ENCODE data around the gene SLC14A1. TPM values are rescaled to one million over a fixed set of nuclear protein-coding genes. Genes with fewer than 3 reads are reported as not detected.
"Not testable (repeated sequence)": the region's sequence is repeated elsewhere in the genome, so short reads cannot be mapped to it uniquely, and the experiment has no call there.

SLC14A1 gene
- total RNA-seq, 4 donors from 2014 or later = 1.2 to 15.1 (median 8.2) TPM

- TF ChIP-seq CTCF (IDR thresholded peaks at IDR 0.05) = no peak
- DNase-seq (ENCODE audit: low spot score) = no peak
- ATAC-seq (ENCODE audit: low FRiP score) = no peak
These were observed 28.7 kb downstream of the SLC14A1 start for GRCh38 chr18:45752681-45753080.

GRCh38 chr18:45753286-45753685, 29.3 kb downstream of the SLC14A1 start:
- DNase-seq (ENCODE audit: low spot score) (no peak), ATAC-seq (ENCODE audit: low FRiP score) (no peak)
- TF ChIP-seq CTCF (IDR thresholded peaks at IDR 0.05) = no peak

GRCh38 chr18:45755934-45756333, 32.0 kb downstream of the SLC14A1 start:
- DNase-seq (ENCODE audit: low spot score) (no peak), ATAC-seq (ENCODE audit: low FRiP score) (peak; percentile 10)
- no peak for TF ChIP-seq CTCF (IDR thresholded peaks at IDR 0.05)

- no peak for TF ChIP-seq CTCF (IDR thresholded peaks at IDR 0.05)
- ATAC-seq (ENCODE audit: low FRiP score) (no peak), DNase-seq (ENCODE audit: low spot score) (no peak)
These were observed 33.0 kb downstream of the SLC14A1 start for GRCh38 chr18:45757005-45757404.

- not testable (repeated sequence) for ATAC-seq (ENCODE audit: low FRiP score); DNase-seq (ENCODE audit: low spot score)
These were observed 33.7 kb downstream of the SLC14A1 start for GRCh38 chr18:45757644-45758043.

GRCh38 chr18:45760462-45761036, 36.6 kb downstream of the SLC14A1 start:
- no peak for ATAC-seq (ENCODE audit: low FRiP score)
- DNase-seq (ENCODE audit: low spot score) = no peak
- no peak for TF ChIP-seq CTCF (IDR thresholded peaks at IDR 0.05)

GRCh38 chr18:45761512-45762114, 37.6 kb downstream of the SLC14A1 start:
- no peak for ATAC-seq (ENCODE audit: low FRiP score)
- TF ChIP-seq CTCF (IDR thresholded peaks at IDR 0.05) = no peak
- no peak for DNase-seq (ENCODE audit: low spot score)
